Aorta (tissue), 5 donors: Measurements from ENCODE around the gene VAX1. TPM values are rescaled to one million over a fixed set of nuclear protein-coding genes. Genes with fewer than 3 reads are reported as not detected.
"Not testable (repeated sequence)": the region's sequence is repeated elsewhere in the genome, so short reads cannot be mapped to it uniquely, and the experiment has no call there.

Experiments used
- ATAC-seq: fragments of 200-7000 bp; cut with Tn5 transposase; one replicate; pipeline ENCODE4 v1.9.1; 2022; ENCODE audit warnings: moderate library complexity; ENCODE audit not compliant: low FRiP score
- DNase-seq, 2 donors: peaks; one replicate each; pipeline ENCODE4 v3.0.0-alpha.2; 2020
- H3K27ac ChIP-seq, 2 donors: one replicate each; pipeline ENCODE4 v1.5.1; 2013; ENCODE audit warnings: low read length in 2 of 2, mild to moderate bottlenecking in 2 of 2, moderate library complexity in 2 of 2, control low read depth in 1 of 2, inconsistent platforms in 1 of 2, low read depth in 1 of 2
- H3K27me3 ChIP-seq, 2 donors: one replicate each; pipeline ENCODE4 v1.6.1; 2013; ENCODE audit warnings: control low read depth in 1 of 2, low read length in 1 of 2, mild to moderate bottlenecking in 1 of 2, moderate library complexity in 1 of 2; ENCODE audit not compliant: insufficient read depth in 2 of 2, control insufficient read depth in 1 of 2
- H3K36me3 ChIP-seq, 2 donors: one replicate each; pipeline ENCODE4 v1.6.1; 2013; ENCODE audit warnings: control low read depth in 1 of 2, low read length in 1 of 2, mild to moderate bottlenecking in 1 of 2; ENCODE audit not compliant: insufficient read depth in 2 of 2, control insufficient read depth in 1 of 2
- H3K4me1 ChIP-seq, 2 donors: one replicate each; pipeline ENCODE4 v1.6.1; 2013; ENCODE audit warnings: low read length in 2 of 2, control low read depth in 1 of 2, mild to moderate bottlenecking in 1 of 2, moderate library complexity in 1 of 2; ENCODE audit not compliant: insufficient read depth in 2 of 2, control insufficient read depth in 1 of 2
- H3K4me3 ChIP-seq, 2 donors: one replicate each; pipeline ENCODE4 v1.5.1; 2013; ENCODE audit warnings: low read length in 2 of 2, control low read depth in 1 of 2, mild to moderate bottlenecking in 1 of 2
- H3K9me3 ChIP-seq: one replicate; pipeline ENCODE4 v1.6.1; 2013; ENCODE audit warnings: mild to moderate bottlenecking, low read length; ENCODE audit not compliant: control insufficient read depth
- WGBS, 2 donors: extraction: QIAGEN DNeasy Blood & Tissue Kit; methylation state at CpG; one replicate each; pipeline ENCODE4 v1.1.7; 2013; 5-methylcytosine and 5-hydroxymethylcytosine counted together
- intact Hi-C, 2 donors: fragments of 100-400 bp; cut with DNase I; formaldehyde crosslinking; loops; one replicate each; pipeline versions ENCODE4 v1.14.2 to v1.15.0; 2022
- long read RNA-seq, 2 donors: library from polyadenylated mRNA; unstranded; transcript quantifications; one replicate each; pipeline ENCODE4 v2.0.0, GENCODE V29; 2020 to 2021
- polyA plus RNA-seq, 2 donors: library from polyadenylated mRNA; stranded (reverse); fragments of 200-250 nt; gene quantifications; one replicate each; pipeline ENCODE4 v1.2.3, GENCODE V29; 2013
- total RNA-seq, 2 donors: library from RNA; stranded (reverse); fragmentation: NEBNext Ultra II Directional; extraction: Animal tissue kit (Norgen Biotek cat#: 25700); gene quantifications; one replicate each; pipeline ENCODE4 v1.2.1, GENCODE V29; 2021
- donor health status: healthy with polysubstance abuse.
- donor health status: Bipolar disorder and iron deficiency.
- donor health status: DM: no; HTN: no; CAD: no.
- donor health status: DM: no; HTN: no; CAD: no.
- donor health status: DM: yes; HTN: yes; CAD: no.

Gene VAX1, protein sequence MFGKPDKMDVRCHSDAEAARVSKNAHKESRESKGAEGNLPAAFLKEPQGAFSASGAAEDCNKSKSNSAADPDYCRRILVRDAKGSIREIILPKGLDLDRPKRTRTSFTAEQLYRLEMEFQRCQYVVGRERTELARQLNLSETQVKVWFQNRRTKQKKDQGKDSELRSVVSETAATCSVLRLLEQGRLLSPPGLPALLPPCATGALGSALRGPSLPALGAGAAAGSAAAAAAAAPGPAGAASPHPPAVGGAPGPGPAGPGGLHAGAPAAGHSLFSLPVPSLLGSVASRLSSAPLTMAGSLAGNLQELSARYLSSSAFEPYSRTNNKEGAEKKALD
- not detected for total RNA-seq
- not detected for polyA plus RNA-seq
- long read RNA-seq, donor 1: 0 reads
- long read RNA-seq, donor 2: 0 reads

DNA sequence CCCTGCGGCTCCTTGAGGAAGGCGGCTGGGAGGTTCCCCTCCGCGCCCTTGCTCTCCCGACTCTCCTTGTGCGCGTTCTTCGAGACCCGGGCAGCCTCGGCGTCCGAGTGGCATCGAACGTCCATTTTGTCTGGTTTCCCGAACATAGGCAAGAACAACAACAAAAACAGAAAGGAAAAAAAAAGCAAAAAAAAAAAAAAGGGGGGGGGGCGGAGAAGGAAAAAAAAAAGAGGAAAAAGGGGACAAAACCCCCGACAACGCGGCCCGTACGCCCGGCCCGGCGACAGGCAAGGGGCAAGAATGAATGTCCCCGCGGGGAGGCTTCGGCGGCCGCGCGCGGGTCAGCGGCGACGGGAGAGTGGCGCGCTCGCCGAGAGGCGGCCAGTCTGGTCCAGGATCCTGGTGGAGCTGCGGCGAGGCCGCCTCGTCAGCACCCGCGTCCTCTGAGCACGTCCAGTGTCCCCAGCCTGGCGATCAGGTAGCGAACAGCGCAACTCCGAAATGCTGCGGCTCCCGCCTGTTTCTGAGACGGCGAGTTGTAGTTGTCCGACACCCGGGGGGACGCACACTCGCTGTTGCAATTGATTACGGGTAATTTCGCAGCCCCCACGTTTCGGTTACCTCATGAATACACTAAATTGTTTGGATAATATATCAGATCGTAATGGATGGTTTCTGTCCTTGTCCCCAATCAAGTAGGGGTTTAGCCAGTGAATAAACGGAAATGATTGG, at the start of gene VAX1:
TSS of gene VAX1 (minus strand) at position 360 of the 732 bp plus-strand sequence. CDS start at position 146, 214 bp downstream.
- Histone ChIP-seq H3K36me3 (no peaks in the 10 kb centered on the region), H3K27ac (no peak within 1 kb of the TSS), H3K27me3 (no peaks in the 10 kb centered on the region), H3K4me3 (peak within 1 kb of the TSS; percentile 21 to 36), H3K9me3 (no peaks in the 10 kb centered on the region), H3K4me1 (no peaks in the 10 kb centered on the region)
- 4% methylated on average over 64 of the region's 65 CpGs for WGBS, 2 donors
- no peak for DNase-seq
- ATAC-seq: no peak
- intact Hi-C loops: no loop called here

DNA sequence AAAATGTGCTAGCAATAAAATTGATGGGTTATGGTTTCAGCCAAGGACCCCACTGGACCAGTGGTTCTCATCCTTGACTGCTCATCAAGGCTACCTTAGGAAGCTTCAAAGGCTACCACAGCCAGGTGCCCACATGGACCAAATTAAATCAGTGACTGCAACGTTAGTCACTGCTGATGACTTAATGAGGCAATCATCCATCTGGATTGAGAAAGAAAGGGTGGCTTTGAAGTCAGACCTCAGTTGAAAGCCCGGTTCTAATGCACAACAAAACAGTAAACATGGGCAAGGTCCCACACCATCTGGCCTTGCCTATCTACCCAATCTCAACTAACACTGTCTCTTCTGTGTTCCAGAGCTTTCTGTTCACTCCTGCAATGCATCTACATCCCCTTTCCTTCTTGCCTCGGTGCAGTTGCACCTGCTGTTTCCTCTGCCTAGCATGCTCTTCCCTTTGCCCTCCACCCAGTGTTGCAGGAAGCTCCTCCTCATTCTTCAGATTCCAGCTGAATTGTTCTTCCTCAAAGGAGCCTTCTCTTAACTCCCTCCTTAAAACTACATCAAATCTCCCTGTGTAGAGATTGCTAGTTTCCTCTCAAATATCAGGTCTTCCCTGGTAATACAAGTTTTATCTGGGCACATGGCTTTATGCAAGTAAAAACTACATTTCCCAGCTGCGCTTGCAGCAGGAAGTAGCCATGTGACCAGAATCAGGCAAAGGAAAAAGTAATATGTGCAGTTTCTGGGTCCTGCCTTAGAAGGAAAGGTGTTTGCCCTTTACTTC, 49.0 kb upstream of the VAX1 start:
- WGBS, 2 donors: 67 to 75% methylated on average over 4 of the region's 4 CpGs
- Histone ChIP-seq H3K4me1 (no peaks in the 10 kb centered on the region), H3K27me3 (no peaks in the 10 kb centered on the region), H3K4me3 (no peak overlapping the region), H3K9me3 (peaks cover 1% of the 10 kb centered on the region), H3K27ac (no peak overlapping the region), H3K36me3 (no peaks in the 10 kb centered on the region)
- intact Hi-C loops: no loop called here
- no peak for DNase-seq
- ATAC-seq: no peak

DNA sequence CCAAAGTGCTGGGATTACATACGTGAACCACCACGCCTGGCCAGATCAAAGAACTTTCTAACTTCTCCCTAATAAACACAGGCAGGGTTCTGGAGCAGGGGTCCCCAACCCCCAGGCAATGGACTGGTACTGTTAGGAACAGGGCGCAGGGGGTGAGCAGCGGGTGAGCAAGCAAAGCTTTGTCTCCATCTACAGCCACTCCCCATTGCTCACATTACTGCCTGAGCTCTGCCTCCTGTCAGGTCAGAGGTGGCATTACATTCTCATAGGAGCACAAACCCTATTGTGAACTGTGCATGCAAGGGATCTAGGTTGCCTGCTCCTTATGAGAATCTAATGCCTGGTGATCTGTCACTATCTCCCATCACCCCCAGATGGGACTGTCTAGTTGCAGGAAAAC, 47.7 kb upstream of the VAX1 start:
- ATAC-seq, H3K27ac ChIP-seq, H3K4me1 ChIP-seq, H3K4me3 ChIP-seq, H3K27me3 ChIP-seq, H3K36me3 ChIP-seq, intact Hi-C loops, DNase-seq, H3K9me3 ChIP-seq: not testable (repeated sequence)
- WGBS, 2 donors: 93% methylated on average over 4 of the region's 4 CpGs

DNA sequence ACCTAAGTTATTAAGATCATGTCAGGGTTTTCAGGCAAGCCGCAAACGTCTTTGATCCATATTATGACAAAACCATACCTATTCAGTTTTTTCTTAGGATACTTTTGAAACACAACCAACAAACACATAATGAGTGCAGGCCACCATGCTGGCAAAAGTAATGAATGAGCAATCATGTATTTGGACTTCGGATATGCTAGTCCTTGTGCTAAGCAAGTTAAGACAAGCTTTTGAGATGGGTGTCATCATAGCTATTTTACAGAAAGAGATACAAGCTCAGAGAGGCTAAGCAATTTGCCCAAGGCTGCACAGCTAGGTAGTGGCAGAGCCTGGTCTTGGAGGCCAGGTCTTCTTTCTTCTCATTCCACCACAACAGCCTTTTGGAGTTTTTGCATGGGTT, 46.8 kb upstream of the VAX1 start:
- DNase-seq: no peak
- Histone ChIP-seq H3K27me3 (no peaks in the 10 kb centered on the region), H3K4me3 (no peak overlapping the region), H3K27ac (no peak overlapping the region), H3K36me3 (no peaks in the 10 kb centered on the region), H3K4me1 (no peaks in the 10 kb centered on the region), H3K9me3 (peaks cover 1% of the 10 kb centered on the region)
- no peak for ATAC-seq
- 82 to 84% methylated on average over 3 of the region's 3 CpGs for WGBS, 2 donors
- intact Hi-C loops: loop anchor here in 1 of 2 donors (5.0 kb wide), 1 partner anchor 498 kb away; no protein-coding TSS in a partner anchor

DNA sequence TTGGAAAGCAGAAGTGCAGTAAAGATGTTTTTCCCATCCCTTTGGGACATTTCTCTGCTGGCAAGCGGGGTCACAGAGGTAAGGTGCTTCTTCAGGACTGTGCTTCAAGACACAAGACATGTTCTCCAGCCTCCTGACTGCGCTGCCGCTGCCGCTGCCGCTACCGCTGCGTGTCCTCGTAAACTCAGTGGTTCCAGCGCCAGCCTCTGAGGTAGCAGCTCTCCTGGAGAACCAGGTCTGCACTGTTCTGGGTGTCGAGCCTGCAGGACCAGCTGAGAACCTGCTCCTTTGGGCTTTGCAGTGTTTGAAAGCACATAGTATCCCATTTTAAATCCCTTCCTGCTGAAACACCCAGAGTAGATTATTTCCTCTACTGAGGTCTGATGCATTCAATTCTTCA, 46.2 kb upstream of the VAX1 start:
- no peaks in the 10 kb centered on the region for H3K36me3 ChIP-seq
- WGBS, 2 donors: 91 to 93% methylated on average over 10 of the region's 10 CpGs
- H3K9me3 ChIP-seq: peaks cover 1% of the 10 kb centered on the region
- no peaks in the 10 kb centered on the region for H3K4me1 ChIP-seq
- ATAC-seq (no peak), DNase-seq (no peak)
- H3K4me3 ChIP-seq: no peak overlapping the region
- no peak overlapping the region for H3K27ac ChIP-seq
- no peaks in the 10 kb centered on the region for H3K27me3 ChIP-seq
- intact Hi-C loops: loop anchor here in 1 of 2 donors (5.0 kb wide), 1 partner anchor 497 kb away; no protein-coding TSS in a partner anchor

DNA sequence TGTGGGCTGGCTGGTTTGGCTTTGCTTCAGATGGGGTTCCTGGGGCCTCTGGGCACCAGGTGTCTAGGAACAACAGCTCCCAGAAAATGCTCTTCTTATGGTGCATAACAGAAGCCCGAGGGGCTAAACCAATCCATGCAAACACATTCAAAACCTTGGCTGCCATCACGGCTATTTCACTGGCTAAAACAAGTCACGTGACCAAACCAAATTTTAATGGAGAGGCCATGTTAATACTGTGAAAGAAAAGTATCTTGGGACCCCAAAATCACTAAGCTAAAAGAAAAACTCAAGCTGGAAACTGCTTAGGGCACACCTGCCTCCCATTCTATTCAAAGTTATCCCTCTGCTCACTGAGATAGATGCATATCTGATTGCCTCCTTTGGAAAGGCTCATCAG, 40.1 kb upstream of the VAX1 start:
- Histone ChIP-seq H3K27me3 (no peaks in the 10 kb centered on the region), H3K9me3 (no peaks in the 10 kb centered on the region), H3K27ac (no peak overlapping the region), H3K36me3 (no peaks in the 10 kb centered on the region), H3K4me3 (no peak overlapping the region), H3K4me1 (no peaks in the 10 kb centered on the region)
- 71 to 75% methylated on average over 3 of the region's 3 CpGs for WGBS, 2 donors
- intact Hi-C loops: no loop called here
- DNase-seq (no peak), ATAC-seq (no peak)

DNA sequence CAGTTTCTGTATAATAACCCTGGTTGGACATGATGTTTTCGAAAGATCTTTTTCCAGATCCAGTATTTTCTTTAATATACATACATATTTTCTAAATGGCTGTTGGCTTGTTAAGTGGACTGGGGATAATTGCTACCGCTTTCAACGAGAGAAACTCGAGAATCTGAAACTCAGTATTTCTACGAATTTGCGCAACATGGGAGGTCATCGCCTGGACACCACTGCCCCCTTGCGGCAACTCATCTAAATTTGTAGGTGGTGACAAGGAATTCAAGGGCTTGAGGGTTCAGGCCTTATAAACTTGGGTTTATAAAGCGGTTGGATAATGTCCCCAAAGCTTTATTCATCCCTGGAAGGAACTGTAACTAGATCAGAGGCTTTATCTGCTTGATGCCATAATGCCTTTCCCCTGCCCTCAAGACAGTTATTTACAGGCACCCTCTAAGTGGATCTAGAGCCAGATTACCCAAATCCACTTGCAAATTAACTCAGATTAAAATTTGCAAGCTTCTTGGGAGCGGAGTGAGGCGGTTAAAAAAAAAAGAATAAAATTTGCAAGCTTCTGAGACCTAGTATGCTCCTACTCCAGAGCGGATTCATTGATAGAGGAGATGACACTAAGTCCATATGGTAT, 37.9 kb upstream of the VAX1 start:
- intact Hi-C loops: loop anchor here (2.0 kb wide), 2 partner anchors 379 to 387 kb away; no protein-coding TSS in a partner anchor

More for the DNA sequence above, 37.9 kb upstream of the VAX1 start:
- Histone ChIP-seq H3K27ac (no peak overlapping the region), H3K9me3 (no peaks in the 10 kb centered on the region), H3K4me1 (no peaks in the 10 kb centered on the region), H3K27me3 (no peaks in the 10 kb centered on the region), H3K4me3 (peak overlapping the region in 1 of 2 donors; percentile 4), H3K36me3 (no peaks in the 10 kb centered on the region)
- DNase-seq (peak; percentile 81 to 91), ATAC-seq (peak; percentile 83)
- 26 to 28% methylated on average over 12 of the region's 12 CpGs for WGBS, 2 donors
